ENCODE data around the gene CLCA1. TPM values are rescaled to one million over a fixed set of nuclear protein-coding genes. Genes with fewer than 3 reads are reported as not detected.

Gene CLCA1
- total and polyA plus RNA-seq, 10 of the 15 experiments (the other 5 are each of a cell fraction or from before 2014, with no cell fraction given): 0.13 TPM; not detected in 9

DNA sequence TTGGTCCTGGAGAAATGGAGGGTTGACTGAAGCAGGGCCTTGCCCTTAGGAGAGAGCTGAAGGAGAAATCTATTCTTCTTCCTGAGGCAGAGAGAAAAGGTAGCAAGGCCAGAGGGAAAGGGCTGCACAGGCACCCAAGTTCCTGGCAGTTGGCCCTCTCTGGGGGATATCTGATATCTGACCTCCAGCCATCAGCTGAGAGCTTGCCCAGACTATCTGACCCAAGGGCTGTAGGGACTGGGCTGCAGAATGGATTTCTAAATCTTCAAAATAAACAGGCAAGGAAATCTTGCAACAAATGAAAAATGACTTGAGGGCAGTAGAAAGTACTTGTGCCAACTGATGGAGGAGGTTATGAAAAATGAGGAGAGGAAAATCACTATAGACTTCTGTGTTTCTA lies 45.3 kb upstream of the CLCA1 start:
- Histone ChIP-seq H3K9me3 (replicated peaks; ENCODE audit: control insufficient read depth, insufficient read depth, low read length) (no peaks in the 10 kb centered on the region), H3K4me2 (ENCODE audit: control insufficient read depth, insufficient read depth) (no peak overlapping the region), H3K27ac (ENCODE audit: control insufficient read depth, insufficient read depth) (no peak overlapping the region), H3K4me3 (no peak overlapping the region), H3K9ac (ENCODE audit: control insufficient read depth, insufficient read depth, low read length) (no peak overlapping the region), H3K27me3 (replicated peaks in 1 of 2; ENCODE audit: control insufficient read depth in 2 of 2, insufficient read depth in 2 of 2, low read length in 1 of 2) (no peaks in the 10 kb centered on the region; a peak in 1 of 4 replicates), H2AFZ (ENCODE audit: control insufficient read depth, low read depth, low read length) (no peak overlapping the region), H3K79me2 (ENCODE audit: control insufficient read depth, insufficient read depth, low read length) (no peaks in the 10 kb centered on the region), H4K20me1 (ENCODE audit: control insufficient read depth, insufficient read depth) (no peaks in the 10 kb centered on the region), H3K36me3 (ENCODE audit: control insufficient read depth in 2 of 2, insufficient read depth in 2 of 2, low read length in 1 of 2) (no peaks in the 10 kb centered on the region), H3K4me1 (ENCODE audit: control insufficient read depth, insufficient read depth, low read length) (no peaks in the 10 kb centered on the region)
- RAD21 ChIA-PET (ENCODE audit: unreplicated experiment): no interaction called here
- CTCF ChIA-PET: no interaction called here
- SMC1A ChIA-PET (ENCODE audit: uncharacterized antibody, unreplicated experiment): interaction anchor here (0.9 to 1.3 kb wide), 2 partner anchors 12 to 43 kb away, joined by 3 to 4 read pairs; no protein-coding TSS in a partner anchor
- DNase-seq (ENCODE audit: low read depth, low spot score): no peak
- intact Hi-C loops (cut with micrococcal nuclease; ENCODE audit: unreplicated experiment): no loop called here
- POLR2A ChIA-PET: no interaction called here
- no peak for ATAC-seq
- no peak for FAIRE-seq
- no peak for TF ChIP-seq CHD1 (IDR thresholded peaks at IDR 0.05; ENCODE audit: low read depth, low read length)
- no peak for TF ChIP-seq SREBF1 (IDR thresholded peaks at IDR 0.05; ENCODE audit: low read length)
- TF ChIP-seq SMAD5 (IDR thresholded peaks at IDR 0.05; ENCODE audit: low read depth): no peak
- no peak for TF ChIP-seq PAX8 (IDR thresholded peaks at IDR 0.05)
- TF ChIP-seq NR2F1 (conservative IDR thresholded peaks at IDR 0.05): no peak
- no peak for TF ChIP-seq POLR2A (IDR thresholded peaks at IDR 0.05; ENCODE audit: low read depth, low read length)
- no peak for TF ChIP-seq MEF2A (IDR thresholded peaks at IDR 0.05; ENCODE audit: insufficient read depth, low read depth, low read length)
- no peak for TF ChIP-seq ZNF207 (IDR thresholded peaks at IDR 0.05; ENCODE audit: borderline replicate concordance)
- TF ChIP-seq CBFB (IDR thresholded peaks at IDR 0.05; ENCODE audit: low read depth): no peak
- TF ChIP-seq SRF (IDR thresholded peaks at IDR 0.05; ENCODE audit: low read depth in 2 of 2, low read length in 2 of 2): no peak
- no peak for TF ChIP-seq RBBP5 (conservative IDR thresholded peaks at IDR 0.05)
- no peak for TF ChIP-seq WRNIP1 (IDR thresholded peaks at IDR 0.05; ENCODE audit: borderline replicate concordance, low read depth, low read length)
- TF ChIP-seq SUZ12 (IDR thresholded peaks at IDR 0.05; ENCODE audit: unreplicated experiment): no peak
- TF ChIP-seq LARP7 (IDR thresholded peaks at IDR 0.05): no peak
- TF ChIP-seq, protein P1, sequence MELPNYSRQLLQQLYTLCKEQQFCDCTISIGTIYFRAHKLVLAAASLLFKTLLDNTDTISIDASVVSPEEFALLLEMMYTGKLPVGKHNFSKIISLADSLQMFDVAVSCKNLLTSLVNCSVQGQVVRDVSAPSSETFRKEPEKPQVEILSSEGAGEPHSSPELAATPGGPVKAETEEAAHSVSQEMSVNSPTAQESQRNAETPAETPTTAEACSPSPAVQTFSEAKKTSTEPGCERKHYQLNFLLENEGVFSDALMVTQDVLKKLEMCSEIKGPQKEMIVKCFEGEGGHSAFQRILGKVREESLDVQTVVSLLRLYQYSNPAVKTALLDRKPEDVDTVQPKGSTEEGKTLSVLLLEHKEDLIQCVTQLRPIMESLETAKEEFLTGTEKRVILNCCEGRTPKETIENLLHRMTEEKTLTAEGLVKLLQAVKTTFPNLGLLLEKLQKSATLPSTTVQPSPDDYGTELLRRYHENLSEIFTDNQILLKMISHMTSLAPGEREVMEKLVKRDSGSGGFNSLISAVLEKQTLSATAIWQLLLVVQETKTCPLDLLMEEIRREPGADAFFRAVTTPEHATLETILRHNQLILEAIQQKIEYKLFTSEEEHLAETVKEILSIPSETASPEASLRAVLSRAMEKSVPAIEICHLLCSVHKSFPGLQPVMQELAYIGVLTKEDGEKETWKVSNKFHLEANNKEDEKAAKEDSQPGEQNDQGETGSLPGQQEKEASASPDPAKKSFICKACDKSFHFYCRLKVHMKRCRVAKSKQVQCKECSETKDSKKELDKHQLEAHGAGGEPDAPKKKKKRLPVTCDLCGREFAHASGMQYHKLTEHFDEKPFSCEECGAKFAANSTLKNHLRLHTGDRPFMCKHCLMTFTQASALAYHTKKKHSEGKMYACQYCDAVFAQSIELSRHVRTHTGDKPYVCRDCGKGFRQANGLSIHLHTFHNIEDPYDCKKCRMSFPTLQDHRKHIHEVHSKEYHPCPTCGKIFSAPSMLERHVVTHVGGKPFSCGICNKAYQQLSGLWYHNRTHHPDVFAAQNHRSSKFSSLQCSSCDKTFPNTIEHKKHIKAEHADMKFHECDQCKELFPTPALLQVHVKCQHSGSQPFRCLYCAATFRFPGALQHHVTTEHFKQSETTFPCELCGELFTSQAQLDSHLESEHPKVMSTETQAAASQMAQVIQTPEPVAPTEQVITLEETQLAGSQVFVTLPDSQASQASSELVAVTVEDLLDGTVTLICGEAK (IDR thresholded peaks at IDR 0.05; ENCODE audit: borderline replicate concordance): no peak
- TF ChIP-seq CBX3 (IDR thresholded peaks at IDR 0.05; ENCODE audit: borderline replicate concordance, low read depth): no peak
- TF ChIP-seq, protein P2, sequence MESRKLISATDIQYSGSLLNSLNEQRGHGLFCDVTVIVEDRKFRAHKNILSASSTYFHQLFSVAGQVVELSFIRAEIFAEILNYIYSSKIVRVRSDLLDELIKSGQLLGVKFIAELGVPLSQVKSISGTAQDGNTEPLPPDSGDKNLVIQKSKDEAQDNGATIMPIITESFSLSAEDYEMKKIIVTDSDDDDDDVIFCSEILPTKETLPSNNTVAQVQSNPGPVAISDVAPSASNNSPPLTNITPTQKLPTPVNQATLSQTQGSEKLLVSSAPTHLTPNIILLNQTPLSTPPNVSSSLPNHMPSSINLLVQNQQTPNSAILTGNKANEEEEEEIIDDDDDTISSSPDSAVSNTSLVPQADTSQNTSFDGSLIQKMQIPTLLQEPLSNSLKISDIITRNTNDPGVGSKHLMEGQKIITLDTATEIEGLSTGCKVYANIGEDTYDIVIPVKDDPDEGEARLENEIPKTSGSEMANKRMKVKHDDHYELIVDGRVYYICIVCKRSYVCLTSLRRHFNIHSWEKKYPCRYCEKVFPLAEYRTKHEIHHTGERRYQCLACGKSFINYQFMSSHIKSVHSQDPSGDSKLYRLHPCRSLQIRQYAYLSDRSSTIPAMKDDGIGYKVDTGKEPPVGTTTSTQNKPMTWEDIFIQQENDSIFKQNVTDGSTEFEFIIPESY (IDR thresholded peaks at IDR 0.05): no peak
- TF ChIP-seq ZBED1 (IDR thresholded peaks at IDR 0.05; ENCODE audit: borderline replicate concordance): no peak
- no peak for TF ChIP-seq POU2F2 (IDR thresholded peaks at IDR 0.05; ENCODE audit: borderline replicate concordance, low read depth, low read length)
- no TSS peak for BruUV-seq (replicated peaks)
- in situ Hi-C loops (cut with MboI): no loop called here

Measured in GM12878 (cell line).